ENCODE measurements around the gene NDUFAF4. TPM values are rescaled to one million over a fixed set of nuclear protein-coding genes. Genes with fewer than 3 reads are reported as not detected.
A peak's percentile ranks its signal among the peaks of the same experiment; 100 is the strongest.

NDUFAF4 gene
- total and polyA plus RNA-seq, 2 experiments from 2014 or later: 35.1 to 233 TPM

- Histone ChIP-seq H3K27ac (ENCODE audit: low read depth) (peak overlapping the region; percentile 86; the same call in 1 of the 2 replicates), H3K4me3 (peak overlapping the region; percentile 92), H3K36me3 (ENCODE audit: insufficient read depth) (no peaks in the 10 kb centered on the region), H4K20me1 (replicated peaks; ENCODE audit: insufficient read depth) (no peaks in the 10 kb centered on the region), H3K27me3 (ENCODE audit: insufficient read depth) (no peaks in the 10 kb centered on the region), H3F3A (replicated peaks; ENCODE audit: low read depth) (no peaks in the 10 kb centered on the region; the same call in 1 of the 2 replicates), H3K4me1 (ENCODE audit: insufficient read depth) (peaks cover 8% of the 10 kb centered on the region), H3K9me2 (ENCODE audit: insufficient read depth) (no peaks in the 10 kb centered on the region), H3K79me2 (replicated peaks; ENCODE audit: insufficient read depth) (no peaks in the 10 kb centered on the region), H2AFZ (peak overlapping the region; percentile 99), H3K4me2 (peak overlapping the region; percentile 92)
- DNase-seq (ENCODE audit: low spot score) (no peak), ATAC-seq (no peak)
- TF ChIP-seq EZH2 (IDR thresholded peaks at IDR 0.05; ENCODE audit: low read depth, unreplicated experiment): no peak
- no peak for TF ChIP-seq NANOG (IDR thresholded peaks at IDR 0.05; ENCODE audit: borderline replicate concordance)
- TF ChIP-seq, protein P1, sequence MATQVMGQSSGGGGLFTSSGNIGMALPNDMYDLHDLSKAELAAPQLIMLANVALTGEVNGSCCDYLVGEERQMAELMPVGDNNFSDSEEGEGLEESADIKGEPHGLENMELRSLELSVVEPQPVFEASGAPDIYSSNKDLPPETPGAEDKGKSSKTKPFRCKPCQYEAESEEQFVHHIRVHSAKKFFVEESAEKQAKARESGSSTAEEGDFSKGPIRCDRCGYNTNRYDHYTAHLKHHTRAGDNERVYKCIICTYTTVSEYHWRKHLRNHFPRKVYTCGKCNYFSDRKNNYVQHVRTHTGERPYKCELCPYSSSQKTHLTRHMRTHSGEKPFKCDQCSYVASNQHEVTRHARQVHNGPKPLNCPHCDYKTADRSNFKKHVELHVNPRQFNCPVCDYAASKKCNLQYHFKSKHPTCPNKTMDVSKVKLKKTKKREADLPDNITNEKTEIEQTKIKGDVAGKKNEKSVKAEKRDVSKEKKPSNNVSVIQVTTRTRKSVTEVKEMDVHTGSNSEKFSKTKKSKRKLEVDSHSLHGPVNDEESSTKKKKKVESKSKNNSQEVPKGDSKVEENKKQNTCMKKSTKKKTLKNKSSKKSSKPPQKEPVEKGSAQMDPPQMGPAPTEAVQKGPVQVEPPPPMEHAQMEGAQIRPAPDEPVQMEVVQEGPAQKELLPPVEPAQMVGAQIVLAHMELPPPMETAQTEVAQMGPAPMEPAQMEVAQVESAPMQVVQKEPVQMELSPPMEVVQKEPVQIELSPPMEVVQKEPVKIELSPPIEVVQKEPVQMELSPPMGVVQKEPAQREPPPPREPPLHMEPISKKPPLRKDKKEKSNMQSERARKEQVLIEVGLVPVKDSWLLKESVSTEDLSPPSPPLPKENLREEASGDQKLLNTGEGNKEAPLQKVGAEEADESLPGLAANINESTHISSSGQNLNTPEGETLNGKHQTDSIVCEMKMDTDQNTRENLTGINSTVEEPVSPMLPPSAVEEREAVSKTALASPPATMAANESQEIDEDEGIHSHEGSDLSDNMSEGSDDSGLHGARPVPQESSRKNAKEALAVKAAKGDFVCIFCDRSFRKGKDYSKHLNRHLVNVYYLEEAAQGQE (IDR thresholded peaks at IDR 0.05; ENCODE audit: unreplicated experiment): no peak
- no peak for TF ChIP-seq CREB1 (CRISPR knock-in tag; IDR thresholded peaks at IDR 0.05; ENCODE audit: low read depth)
- H3K4me3 Mint-ChIP-seq: peak overlapping the region; percentile 94
- no peaks in the 10 kb centered on the region for H3K36me3 Mint-ChIP-seq (ENCODE audit: low read depth)
- peaks cover 14% of the 10 kb centered on the region for H3K4me1 Mint-ChIP-seq
- H3K27me3 Mint-ChIP-seq (ENCODE audit: insufficient read depth, low read depth, poor library complexity): peaks cover 11% of the 10 kb centered on the region
- H3K9me3 Mint-ChIP-seq: no peaks in the 10 kb centered on the region
- peak overlapping the region; percentile 88; the same call in 1 of the 2 replicates for H3K27ac Mint-ChIP-seq
Measured at GRCh38 chr6:96923400-96923799, 25.7 kb upstream of the NDUFAF4 start.

- H3K27me3 Mint-ChIP-seq (ENCODE audit: insufficient read depth, low read depth, poor library complexity): no peaks in the 10 kb centered on the region
- H3K4me1 Mint-ChIP-seq: peaks cover 6% of the 10 kb centered on the region
- Histone ChIP-seq H3K4me2 (no peak overlapping the region), H3K27ac (ENCODE audit: low read depth) (no peak overlapping the region), H3K79me2 (replicated peaks; ENCODE audit: insufficient read depth) (no peaks in the 10 kb centered on the region), H4K20me1 (replicated peaks; ENCODE audit: insufficient read depth) (no peaks in the 10 kb centered on the region), H2AFZ (no peak overlapping the region), H3K36me3 (ENCODE audit: insufficient read depth) (no peaks in the 10 kb centered on the region), H3F3A (replicated peaks; ENCODE audit: low read depth) (no peaks in the 10 kb centered on the region), H3K9me2 (ENCODE audit: insufficient read depth) (no peaks in the 10 kb centered on the region), H3K4me1 (ENCODE audit: insufficient read depth) (no peaks in the 10 kb centered on the region), H3K27me3 (ENCODE audit: insufficient read depth) (no peaks in the 10 kb centered on the region), H3K4me3 (no peak overlapping the region)
- DNase-seq (ENCODE audit: low spot score) (no peak), ATAC-seq (no peak)
- H3K27ac Mint-ChIP-seq: no peak overlapping the region
- H3K36me3 Mint-ChIP-seq (ENCODE audit: low read depth): no peaks in the 10 kb centered on the region
- no peaks in the 10 kb centered on the region for H3K9me3 Mint-ChIP-seq
- no peak overlapping the region for H3K4me3 Mint-ChIP-seq
- no peak for TF ChIP-seq JUNB (IDR thresholded peaks at IDR 0.05; ENCODE audit: unreplicated experiment)
- TF ChIP-seq STAT1 (IDR thresholded peaks at IDR 0.05; ENCODE audit: unreplicated experiment): no peak
- TF ChIP-seq CREB1 (CRISPR knock-in tag; IDR thresholded peaks at IDR 0.05; ENCODE audit: low read depth): no peak
- TF ChIP-seq EZH2 (IDR thresholded peaks at IDR 0.05; ENCODE audit: low read depth, unreplicated experiment): no peak
- TF ChIP-seq, protein P2, sequence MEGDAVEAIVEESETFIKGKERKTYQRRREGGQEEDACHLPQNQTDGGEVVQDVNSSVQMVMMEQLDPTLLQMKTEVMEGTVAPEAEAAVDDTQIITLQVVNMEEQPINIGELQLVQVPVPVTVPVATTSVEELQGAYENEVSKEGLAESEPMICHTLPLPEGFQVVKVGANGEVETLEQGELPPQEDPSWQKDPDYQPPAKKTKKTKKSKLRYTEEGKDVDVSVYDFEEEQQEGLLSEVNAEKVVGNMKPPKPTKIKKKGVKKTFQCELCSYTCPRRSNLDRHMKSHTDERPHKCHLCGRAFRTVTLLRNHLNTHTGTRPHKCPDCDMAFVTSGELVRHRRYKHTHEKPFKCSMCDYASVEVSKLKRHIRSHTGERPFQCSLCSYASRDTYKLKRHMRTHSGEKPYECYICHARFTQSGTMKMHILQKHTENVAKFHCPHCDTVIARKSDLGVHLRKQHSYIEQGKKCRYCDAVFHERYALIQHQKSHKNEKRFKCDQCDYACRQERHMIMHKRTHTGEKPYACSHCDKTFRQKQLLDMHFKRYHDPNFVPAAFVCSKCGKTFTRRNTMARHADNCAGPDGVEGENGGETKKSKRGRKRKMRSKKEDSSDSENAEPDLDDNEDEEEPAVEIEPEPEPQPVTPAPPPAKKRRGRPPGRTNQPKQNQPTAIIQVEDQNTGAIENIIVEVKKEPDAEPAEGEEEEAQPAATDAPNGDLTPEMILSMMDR (conservative IDR thresholded peaks at IDR 0.05; ENCODE audit: low read depth in 2 of 2): no peak
- TF ChIP-seq, protein P3, sequence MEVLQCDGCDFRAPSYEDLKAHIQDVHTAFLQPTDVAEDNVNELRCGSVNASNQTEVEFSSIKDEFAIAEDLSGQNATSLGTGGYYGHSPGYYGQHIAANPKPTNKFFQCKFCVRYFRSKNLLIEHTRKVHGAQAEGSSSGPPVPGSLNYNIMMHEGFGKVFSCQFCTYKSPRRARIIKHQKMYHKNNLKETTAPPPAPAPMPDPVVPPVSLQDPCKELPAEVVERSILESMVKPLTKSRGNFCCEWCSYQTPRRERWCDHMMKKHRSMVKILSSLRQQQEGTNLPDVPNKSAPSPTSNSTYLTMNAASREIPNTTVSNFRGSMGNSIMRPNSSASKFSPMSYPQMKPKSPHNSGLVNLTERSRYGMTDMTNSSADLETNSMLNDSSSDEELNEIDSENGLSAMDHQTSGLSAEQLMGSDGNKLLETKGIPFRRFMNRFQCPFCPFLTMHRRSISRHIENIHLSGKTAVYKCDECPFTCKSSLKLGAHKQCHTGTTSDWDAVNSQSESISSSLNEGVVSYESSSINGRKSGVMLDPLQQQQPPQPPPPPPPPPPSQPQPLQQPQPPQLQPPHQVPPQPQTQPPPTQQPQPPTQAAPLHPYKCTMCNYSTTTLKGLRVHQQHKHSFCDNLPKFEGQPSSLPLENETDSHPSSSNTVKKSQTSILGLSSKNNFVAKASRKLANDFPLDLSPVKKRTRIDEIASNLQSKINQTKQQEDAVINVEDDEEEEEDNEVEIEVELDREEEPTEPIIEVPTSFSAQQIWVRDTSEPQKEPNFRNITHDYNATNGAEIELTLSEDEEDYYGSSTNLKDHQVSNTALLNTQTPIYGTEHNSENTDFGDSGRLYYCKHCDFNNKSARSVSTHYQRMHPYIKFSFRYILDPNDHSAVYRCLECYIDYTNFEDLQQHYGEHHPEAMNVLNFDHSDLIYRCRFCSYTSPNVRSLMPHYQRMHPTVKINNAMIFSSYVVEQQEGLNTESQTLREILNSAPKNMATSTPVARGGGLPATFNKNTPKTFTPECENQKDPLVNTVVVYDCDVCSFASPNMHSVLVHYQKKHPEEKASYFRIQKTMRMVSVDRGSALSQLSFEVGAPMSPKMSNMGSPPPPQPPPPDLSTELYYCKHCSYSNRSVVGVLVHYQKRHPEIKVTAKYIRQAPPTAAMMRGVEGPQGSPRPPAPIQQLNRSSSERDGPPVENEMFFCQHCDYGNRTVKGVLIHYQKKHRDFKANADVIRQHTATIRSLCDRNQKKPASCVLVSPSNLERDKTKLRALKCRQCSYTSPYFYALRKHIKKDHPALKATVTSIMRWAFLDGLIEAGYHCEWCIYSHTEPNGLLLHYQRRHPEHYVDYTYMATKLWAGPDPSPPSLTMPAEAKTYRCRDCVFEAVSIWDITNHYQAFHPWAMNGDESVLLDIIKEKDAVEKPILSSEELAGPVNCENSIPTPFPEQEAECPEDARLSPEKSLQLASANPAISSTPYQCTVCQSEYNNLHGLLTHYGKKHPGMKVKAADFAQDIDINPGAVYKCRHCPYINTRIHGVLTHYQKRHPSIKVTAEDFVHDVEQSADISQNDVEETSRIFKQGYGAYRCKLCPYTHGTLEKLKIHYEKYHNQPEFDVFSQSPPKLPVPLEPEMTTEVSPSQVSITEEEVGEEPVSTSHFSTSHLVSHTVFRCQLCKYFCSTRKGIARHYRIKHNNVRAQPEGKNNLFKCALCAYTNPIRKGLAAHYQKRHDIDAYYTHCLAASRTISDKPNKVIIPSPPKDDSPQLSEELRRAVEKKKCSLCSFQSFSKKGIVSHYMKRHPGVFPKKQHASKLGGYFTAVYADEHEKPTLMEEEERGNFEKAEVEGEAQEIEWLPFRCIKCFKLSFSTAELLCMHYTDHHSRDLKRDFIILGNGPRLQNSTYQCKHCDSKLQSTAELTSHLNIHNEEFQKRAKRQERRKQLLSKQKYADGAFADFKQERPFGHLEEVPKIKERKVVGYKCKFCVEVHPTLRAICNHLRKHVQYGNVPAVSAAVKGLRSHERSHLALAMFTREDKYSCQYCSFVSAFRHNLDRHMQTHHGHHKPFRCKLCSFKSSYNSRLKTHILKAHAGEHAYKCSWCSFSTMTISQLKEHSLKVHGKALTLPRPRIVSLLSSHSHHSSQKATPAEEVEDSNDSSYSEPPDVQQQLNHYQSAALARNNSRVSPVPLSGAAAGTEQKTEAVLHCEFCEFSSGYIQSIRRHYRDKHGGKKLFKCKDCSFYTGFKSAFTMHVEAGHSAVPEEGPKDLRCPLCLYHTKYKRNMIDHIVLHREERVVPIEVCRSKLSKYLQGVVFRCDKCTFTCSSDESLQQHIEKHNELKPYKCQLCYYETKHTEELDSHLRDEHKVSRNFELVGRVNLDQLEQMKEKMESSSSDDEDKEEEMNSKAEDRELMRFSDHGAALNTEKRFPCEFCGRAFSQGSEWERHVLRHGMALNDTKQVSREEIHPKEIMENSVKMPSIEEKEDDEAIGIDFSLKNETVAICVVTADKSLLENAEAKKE (CRISPR knock-in tag; IDR thresholded peaks at IDR 0.05): no peak
- TF ChIP-seq POLR2AphosphoS5 (IDR thresholded peaks at IDR 0.05; ENCODE audit: low read depth): no peak
Measured at GRCh38 chr6:96917098-96917497, 19.4 kb upstream of the NDUFAF4 start.
